ENCODE results near the gene QRICH2. TPM values are rescaled to one million over a fixed set of nuclear protein-coding genes. Genes with fewer than 3 reads are reported as not detected.
A peak's percentile ranks its signal among the peaks of the same experiment; 100 is the strongest.

QRICH2 gene
- total and polyA plus RNA-seq, 10 of the 15 experiments (the other 5 are each of a cell fraction or from before 2014, with no cell fraction given), result 0.04 to 0.72 (median 0.25) TPM

GRCh38 chr17:76268991-76269981 lies 38.8 kb downstream of the QRICH2 start (continued):
- peak; percentile 23; the same call in 1 of the 2 replicates for TF ChIP-seq MTA2 (IDR thresholded peaks at IDR 0.05; ENCODE audit: low read depth)
- 0 out of 2 replicates have a peak, but pooled peaks have one; percentile 32 for TF ChIP-seq IKZF1 (conservative IDR thresholded peaks at IDR 0.05)
- TF ChIP-seq ZBED1 (IDR thresholded peaks at IDR 0.05; ENCODE audit: borderline replicate concordance), result 0 out of 2 replicates have a peak, but pooled peaks have one; percentile 6
- peak; percentile 21; the same call in 1 of the 2 replicates for TF ChIP-seq HDGF (IDR thresholded peaks at IDR 0.05)
- TF ChIP-seq MXI1 (IDR thresholded peaks at IDR 0.05; ENCODE audit: low read depth, low read length), result no peak
- TF ChIP-seq NR2F1 (conservative IDR thresholded peaks at IDR 0.05), result peak; percentile 83
- 0 out of 2 replicates have a peak, but pooled peaks have one; percentile 26 for TF ChIP-seq LARP7 (IDR thresholded peaks at IDR 0.05)
- TF ChIP-seq NRF1 (conservative IDR thresholded peaks at IDR 0.05; ENCODE audit: low read depth, low read length), result no peak
- 0 out of 4 replicates have a peak, but pooled peaks of 1 of the 2 experiments have one; percentile 20 for TF ChIP-seq BHLHE40 (IDR thresholded peaks at IDR 0.05; ENCODE audit: borderline replicate concordance in 1 of 2, low read depth in 2 of 2, low read length in 1 of 2)

- ChIA-PET RAD21 (ENCODE audit: unreplicated experiment) (interaction anchor here (0.7 to 18.5 kb wide), 13 partner anchors 9 to 364 kb away, joined by 3 to 419 read pairs (median 6); partner anchors contain the start of genes MRPL38 and PRPSAP1), POLR2A (interaction anchor here (0.7 to 17.9 kb wide), 7 partner anchors 6 to 146 kb away, joined by 3 to 427 read pairs (median 9); partner anchors contain the start of genes RNF157 and UBALD2), CTCF (interaction anchor here (1.1 to 10.6 kb wide), 5 partner anchors 12 to 145 kb away, joined by 3 to 160 read pairs (median 6); no protein-coding TSS in a partner anchor), SMC1A (ENCODE audit: uncharacterized antibody, unreplicated experiment) (interaction anchor here (2.2 to 10.2 kb wide), 8 partner anchors 11 to 143 kb away, joined by 11 to 152 read pairs (median 16); no protein-coding TSS in a partner anchor)
- Histone ChIP-seq H3K36me3 (ENCODE audit: control insufficient read depth in 2 of 2, insufficient read depth in 2 of 2, low read length in 1 of 2) (no peaks in the 10 kb centered on the region; a peak in 1 of 4 replicates), H3K4me1 (ENCODE audit: control insufficient read depth, insufficient read depth, low read length) (peaks cover 49% of the 10 kb centered on the region), H3K79me2 (ENCODE audit: control insufficient read depth, insufficient read depth, low read length) (peaks cover 72% of the 10 kb centered on the region), H3K27ac (ENCODE audit: control insufficient read depth, insufficient read depth) (peak overlapping the region; percentile 99), H2AFZ (ENCODE audit: control insufficient read depth, low read depth, low read length) (no peak overlapping the region), H3K9me3 (replicated peaks; ENCODE audit: control insufficient read depth, insufficient read depth, low read length) (no peaks in the 10 kb centered on the region), H3K9ac (ENCODE audit: control insufficient read depth, insufficient read depth, low read length) (peak overlapping the region; percentile 93), H3K27me3 (replicated peaks in 1 of 2; ENCODE audit: control insufficient read depth in 2 of 2, insufficient read depth in 2 of 2, low read length in 1 of 2) (no peaks in the 10 kb centered on the region), H4K20me1 (ENCODE audit: control insufficient read depth, insufficient read depth) (no peaks in the 10 kb centered on the region), H3K4me3 (peak overlapping the region; percentile 84), H3K4me2 (ENCODE audit: control insufficient read depth, insufficient read depth) (peak overlapping the region; percentile 99)
- ATAC-seq (peak; percentile 6), DNase-seq (ENCODE audit: low read depth, low spot score) (peak; percentile 76), FAIRE-seq (peak; percentile 72)
- in situ Hi-C loops (cut with MboI), result loop anchor here (25.0 kb wide), 2 partner anchors 1194 to 1894 kb away; partner anchors contain the start of gene SYNGR2
- intact Hi-C loops (cut with micrococcal nuclease; ENCODE audit: unreplicated experiment), result loop anchor here (5.0 to 10.0 kb wide), 2 partner anchors 36 to 483 kb away; partner anchors contain the start of gene UNK
- 2% methylated on average over 9 of the region's 9 CpGs for WGBS (ENCODE audit: insufficient coverage, insufficient replicate concordance, low lambda C conversion rate, missing lambda C conversion rate)
- TSS peak; percentile 86 for BruUV-seq (replicated peaks)
- TF ChIP-seq HSF1 (IDR thresholded peaks at IDR 0.05; ENCODE audit: low read depth, low read length) (no peak), NFYA (IDR thresholded peaks at IDR 0.05; ENCODE audit: borderline replicate concordance, low read depth, low read length) (no peak), EGR1 (IDR thresholded peaks at IDR 0.05; ENCODE audit: borderline replicate concordance in 1 of 2, low read depth in 2 of 2, low read length in 2 of 2) (peak in 1 of 2 experiments; percentile 71; a peak in 1 of 3 replicates), TCF3 (IDR thresholded peaks at IDR 0.05; ENCODE audit: borderline replicate concordance, insufficient read depth, low read depth, low read length) (no peak), POLR2A (IDR thresholded peaks at IDR 0.05; ENCODE audit: low read depth, low read length) (peak; percentile 94), POLR2AphosphoS5 (IDR thresholded peaks at IDR 0.05; ENCODE audit: low read length) (peak; percentile 98), NKRF (conservative IDR thresholded peaks at IDR 0.05) (0 out of 2 replicates have a peak, but pooled peaks have one; percentile 20)
Measured at GRCh38 chr17:76268015-76268749, 39.9 kb downstream of the QRICH2 start.
